Measurements from ENCODE around the gene NPAS3.

DNA sequence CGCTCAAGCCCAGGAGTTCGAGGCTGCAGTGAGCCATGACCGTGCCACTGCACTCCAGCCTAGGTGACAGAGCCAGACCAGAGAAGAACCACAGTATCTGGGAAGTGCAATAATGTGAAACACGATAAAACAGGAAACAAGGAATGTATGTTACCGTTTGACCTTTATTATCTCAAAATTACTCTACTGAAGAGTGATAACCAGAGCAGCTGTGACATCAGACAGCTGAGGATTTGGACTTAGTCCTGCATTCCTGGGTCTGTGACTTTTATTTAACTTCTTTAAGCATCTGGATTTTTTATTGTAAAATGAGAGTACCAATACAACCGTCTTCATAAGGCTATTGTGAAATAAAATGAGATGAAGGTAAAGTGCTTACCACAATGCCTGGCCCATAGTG is 806.5 kb downstream of the NPAS3 start:
- TF ChIP-seq EZH2 (IDR thresholded peaks at IDR 0.05; ENCODE audit: borderline replicate concordance, low read depth, low read length, severe bottlenecking) = no peak
- TF ChIP-seq, protein P1, sequence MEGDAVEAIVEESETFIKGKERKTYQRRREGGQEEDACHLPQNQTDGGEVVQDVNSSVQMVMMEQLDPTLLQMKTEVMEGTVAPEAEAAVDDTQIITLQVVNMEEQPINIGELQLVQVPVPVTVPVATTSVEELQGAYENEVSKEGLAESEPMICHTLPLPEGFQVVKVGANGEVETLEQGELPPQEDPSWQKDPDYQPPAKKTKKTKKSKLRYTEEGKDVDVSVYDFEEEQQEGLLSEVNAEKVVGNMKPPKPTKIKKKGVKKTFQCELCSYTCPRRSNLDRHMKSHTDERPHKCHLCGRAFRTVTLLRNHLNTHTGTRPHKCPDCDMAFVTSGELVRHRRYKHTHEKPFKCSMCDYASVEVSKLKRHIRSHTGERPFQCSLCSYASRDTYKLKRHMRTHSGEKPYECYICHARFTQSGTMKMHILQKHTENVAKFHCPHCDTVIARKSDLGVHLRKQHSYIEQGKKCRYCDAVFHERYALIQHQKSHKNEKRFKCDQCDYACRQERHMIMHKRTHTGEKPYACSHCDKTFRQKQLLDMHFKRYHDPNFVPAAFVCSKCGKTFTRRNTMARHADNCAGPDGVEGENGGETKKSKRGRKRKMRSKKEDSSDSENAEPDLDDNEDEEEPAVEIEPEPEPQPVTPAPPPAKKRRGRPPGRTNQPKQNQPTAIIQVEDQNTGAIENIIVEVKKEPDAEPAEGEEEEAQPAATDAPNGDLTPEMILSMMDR (IDR thresholded peaks at IDR 0.05; ENCODE audit: borderline replicate concordance, extremely low read depth, low read length, poor library complexity, severe bottlenecking) = no peak

Data from DND-41 (cell line).